K562 (cell line): ENCODE data around the gene LAPTM4A. TPM values are rescaled to one million over a fixed set of nuclear protein-coding genes. Genes with fewer than 3 reads are reported as not detected.
A peak's percentile ranks its signal among the peaks of the same experiment; 100 is the strongest.

Experiments
- ATAC-seq: fragments of 200-7000 bp; cut with Tn5 transposase; 3 replicates; pipeline ENCODE4 v1.9.1; 2020; ENCODE audit warnings: moderate library complexity
- BruUV-seq: library from RNA; stranded (reverse); fragments of 400-500 nt; replicated peaks from 2 replicates; lab custom pipeline; 2021; lab: Mats Ljungman, UMichigan
- CTCF ChIA-PET: fragments of 300-600 bp; formaldehyde crosslinking; extraction: SDS; loops from one replicate; lab custom pipeline; 2021; ENCODE audit warnings: low intra/inter-chr PET ratio; lab: Yijun Ruan, JAX
- POLR2A ChIA-PET: fragments of 300-600, 350-650 bp; sonication (Branson Sonifier 250); formaldehyde crosslinking; extraction: SDS; loops from one replicate; lab custom pipeline; 2021; ENCODE audit warnings: antibody characterized with exemption, inconsistent platforms; lab: Yijun Ruan, JAX
- DNase-seq, 4 experiments: peaks; one replicate each; pipeline versions ENCODE4 v3.0.0 to v3.0.0-alpha.2; 2011 to 2018; ENCODE audit warnings: low spot score in 3 of 4, mixed read lengths in 3 of 4; ENCODE audit errors: extremely low read depth in 1 of 4
- FAIRE-seq: peaks from 2 replicates; lab custom pipeline; 2011; peaks lifted over from hg19 to GRCh38; lab: Jason Lieb, UNC
- H2AFZ ChIP-seq: 2 replicates; pipeline ENCODE4 v1.6.0; 2011; ENCODE audit warnings: low read depth, low read length, control low read depth, inconsistent platforms
- H3K27ac ChIP-seq: fragments of 200-600 bp; 3 replicates; pipeline ENCODE4 v1.8.0; 2011; ENCODE audit warnings: low read depth, mild to moderate bottlenecking, control low read depth, inconsistent platforms, low read length, moderate library complexity, mixed read lengths; ENCODE audit errors: extremely low read depth
- H3K27me3 ChIP-seq, 2 experiments: fragments of 300-600 bp in 1 of 2; 2 replicates in 1 of 2; 3 replicates in 1 of 2; pipeline versions ENCODE4 v1.6.0 to v1.8.0; 2011; ENCODE audit warnings: inconsistent platforms in 2 of 2, low read length in 2 of 2, mild to moderate bottlenecking in 1 of 2, mixed read lengths in 1 of 2, moderate library complexity in 1 of 2; ENCODE audit not compliant: control insufficient read depth in 2 of 2, insufficient read depth in 2 of 2
- H3K36me3 ChIP-seq: fragments of 300-600 bp; 3 replicates; pipeline ENCODE4 v1.8.0; 2011; ENCODE audit warnings: mild to moderate bottlenecking, low read length, inconsistent platforms; ENCODE audit not compliant: control insufficient read depth, insufficient read depth
- H3K4me1 ChIP-seq, 2 experiments: fragments of 200-600 bp in 1 of 2; replicated peaks in 1 of 2; 2 replicates in 1 of 2; 3 replicates in 1 of 2; pipeline versions ENCODE4 v1.5.1 to v1.8.0; 2011; ENCODE audit warnings: inconsistent platforms in 2 of 2, low read length in 2 of 2, mild to moderate bottlenecking in 1 of 2, mixed read lengths in 1 of 2, moderate library complexity in 1 of 2; ENCODE audit not compliant: control insufficient read depth in 2 of 2, insufficient read depth in 2 of 2
- H3K4me2 ChIP-seq: 2 replicates; pipeline ENCODE4 v1.6.1; 2011; ENCODE audit warnings: low read length, control low read depth, inconsistent platforms, mixed read lengths; ENCODE audit not compliant: insufficient read depth
- H3K4me3 ChIP-seq: fragments of 200-600 bp; sonication (generic), shearing (Covaris generic); 2 replicates; pipeline ENCODE4 v1.5.1; 2016; ENCODE audit warnings: control low read depth, inconsistent platforms
- H3K79me2 ChIP-seq: fragments of 200-600 bp; 3 replicates; pipeline ENCODE4 v1.8.0; 2011; ENCODE audit warnings: low read length, inconsistent platforms; ENCODE audit not compliant: control insufficient read depth, insufficient read depth
- H3K9ac ChIP-seq, 2 experiments: 2 replicates each; pipeline versions ENCODE4 v1.6.0 to v1.6.1; 2011; ENCODE audit warnings: low read depth in 2 of 2, low read length in 2 of 2, control low read depth in 1 of 2, inconsistent platforms in 1 of 2, mild to moderate bottlenecking in 1 of 2, mixed read lengths in 1 of 2; ENCODE audit not compliant: insufficient read depth in 1 of 2
- H3K9me1 ChIP-seq: one replicate; pipeline ENCODE4 v1.6.0; 2011; ENCODE audit warnings: inconsistent platforms, mild to moderate bottlenecking, low read length, moderate library complexity; ENCODE audit not compliant: control insufficient read depth, insufficient read depth
- H3K9me3 ChIP-seq: replicated peaks from 2 replicates; pipeline ENCODE4 v1.5.1; 2011; ENCODE audit warnings: low read depth, low read length, inconsistent platforms; ENCODE audit not compliant: control insufficient read depth, insufficient read depth
- H4K20me1 ChIP-seq: replicated peaks from 2 replicates; pipeline ENCODE4 v1.6.1; 2011; ENCODE audit warnings: low read length, inconsistent platforms, mixed read lengths; ENCODE audit not compliant: control insufficient read depth, insufficient read depth
- MEIS2 ChIP-seq: fragments of 450-650 bp; IDR thresholded peaks from 2 replicates; pipeline ENCODE4 v1.6.1; 2014; ENCODE audit warnings: mild to moderate bottlenecking; ENCODE audit not compliant: partially characterized antibody
- SMAD3 ChIP-seq: fragments of 450-650 bp; formaldehyde crosslinking; conservative IDR thresholded peaks from 2 replicates; pipeline ENCODE4 v1.4.0; 2020; ENCODE audit warnings: mild to moderate bottlenecking
- SREBF2 ChIP-seq: sonication (generic); formaldehyde crosslinking; IDR thresholded peaks from 2 replicates; pipeline ENCODE4 v1.4.0; 2020; ENCODE audit warnings: mild to moderate bottlenecking, missing genetic modification reagents
- ZNF12 ChIP-seq: sonication (generic); formaldehyde crosslinking; IDR thresholded peaks from 2 replicates; pipeline ENCODE4 v1.4.0; 2020; ENCODE audit warnings: mild to moderate bottlenecking, missing genetic modification reagents
- ZNF3 ChIP-seq: fragments of 250-450 bp; sonication (Bioruptor Pico); IDR thresholded peaks from 2 replicates; pipeline ENCODE4 v1.5.0; 2021; ENCODE audit warnings: mild to moderate bottlenecking, moderate library complexity
- ZNF318 ChIP-seq, 2 experiments: fragments of 450-650 bp; IDR thresholded peaks; 2 replicates each; pipeline ENCODE4 v1.6.1; 2016; ENCODE audit warnings: mild to moderate bottlenecking in 2 of 2, borderline replicate concordance in 1 of 2, low read depth in 1 of 2, moderate library complexity in 1 of 2
- WGBS: fragments of 100-300 bp; shearing (Covaris generic); methylation state at CpG from one replicate; pipeline ENCODE4 v1.1.6; 2016; ENCODE audit warnings: low coverage, mixed read lengths; ENCODE audit not compliant: insufficient coverage; ENCODE audit errors: missing lambda C conversion rate; 5-methylcytosine and 5-hydroxymethylcytosine counted together
- in situ Hi-C: fragments of 300-500 bp; cut with MboI; formaldehyde crosslinking; loops from 4 replicates; pipeline ENCODE4 v1.15.0; 2018; ENCODE audit warnings: inconsistent platforms, mixed read lengths
- intact Hi-C: fragments of 100-400 bp; cut with micrococcal nuclease; formaldehyde crosslinking; loops from 2 replicates; pipeline ENCODE4 v1.14.2; 2022
- polyA plus RNA-seq, 8 experiments: library from polyadenylated mRNA; depleted of rRNA in 4 of 8; stranded (reverse) in 5 of 8; unstranded in 3 of 8; fragments of >200 nt; fragmentation: Nextera tagmentation in 2 of 8; fragmentation: Illumina TruSeq in 1 of 8; extraction: Ambion mirVana in 2 of 8; extraction: Trizol in 1 of 8; gene quantifications; 2 replicates each; pipeline versions ENCODE4 v1.2.1 to v1.2.3, GENCODE V29; 2011 to 2014; ENCODE audit warnings: inconsistent platforms in 1 of 8, missing spikeins in 1 of 8
- total RNA-seq, 7 experiments: library from RNA; depleted of rRNA in 6 of 7; stranded (reverse); fragments of >200 nt in 6 of 7; fragmentation: Illumina TruSeq in 2 of 7; extraction: Trizol in 2 of 7; gene quantifications; 2 replicates each; pipeline versions ENCODE4 v1.2.1 to v1.2.3, GENCODE V29; 2011 to 2021; ENCODE audit warnings: low replicate concordance in 1 of 7
- TF ChIP-seq, protein P1 (sequence below), 2 experiments: fragments of 150-350 bp in 1 of 2; IDR thresholded peaks; 2 replicates each; pipeline ENCODE4 v1.6.1; 2012 to 2016; ENCODE audit warnings: low read depth in 2 of 2, low read length in 2 of 2, mild to moderate bottlenecking in 1 of 2, moderate library complexity in 1 of 2

LAPTM4A gene
- total and polyA plus RNA-seq, 9 of the 15 experiments (the other 6 are each of a cell fraction or from before 2014, with no cell fraction given), result 13.4 to 157 (median 50.1) TPM

- WGBS, result 33% methylated on average over 4 of the region's 4 CpGs
- Histone ChIP-seq H3K36me3 (peaks cover 28% of the 10 kb centered on the region), H3K4me3 (no peak overlapping the region), H3K9me1 (no peaks in the 10 kb centered on the region), H3K9ac (no peak overlapping the region), H3K4me1 (peaks cover 0 to 8% of the 10 kb centered on the region in 2 experiments; a peak in 2 of 5 replicates), H3K9me3 (no peaks in the 10 kb centered on the region; the same call in 1 of the 2 replicates), H3K4me2 (no peak overlapping the region), H2AFZ (no peak overlapping the region), H3K27me3 (no peaks in the 10 kb centered on the region), H3K27ac (no peak overlapping the region; the same call in 2 of the 3 replicates), H3K79me2 (no peaks in the 10 kb centered on the region), H4K20me1 (no peaks in the 10 kb centered on the region)
- DNase-seq (no peak), ATAC-seq (no peak), FAIRE-seq (no peak)
- ChIA-PET POLR2A (interaction anchor here (1.0 to 1.5 kb wide), 3 partner anchors 12 to 25 kb away, joined by 3 to 6 read pairs (median 5); partner anchors contain the start of gene LAPTM4A), CTCF (no interaction called here)
- no TSS peak for BruUV-seq
- intact Hi-C loops, result no loop called here
- in situ Hi-C loops, result no loop called here
- TF ChIP-seq SMAD3 (CRISPR knock-in tag), result no peak
- no peak for TF ChIP-seq SREBF2 (CRISPR knock-in tag)
- no peak for TF ChIP-seq ZNF3 (CRISPR knock-in tag)
- TF ChIP-seq, protein P1, sequence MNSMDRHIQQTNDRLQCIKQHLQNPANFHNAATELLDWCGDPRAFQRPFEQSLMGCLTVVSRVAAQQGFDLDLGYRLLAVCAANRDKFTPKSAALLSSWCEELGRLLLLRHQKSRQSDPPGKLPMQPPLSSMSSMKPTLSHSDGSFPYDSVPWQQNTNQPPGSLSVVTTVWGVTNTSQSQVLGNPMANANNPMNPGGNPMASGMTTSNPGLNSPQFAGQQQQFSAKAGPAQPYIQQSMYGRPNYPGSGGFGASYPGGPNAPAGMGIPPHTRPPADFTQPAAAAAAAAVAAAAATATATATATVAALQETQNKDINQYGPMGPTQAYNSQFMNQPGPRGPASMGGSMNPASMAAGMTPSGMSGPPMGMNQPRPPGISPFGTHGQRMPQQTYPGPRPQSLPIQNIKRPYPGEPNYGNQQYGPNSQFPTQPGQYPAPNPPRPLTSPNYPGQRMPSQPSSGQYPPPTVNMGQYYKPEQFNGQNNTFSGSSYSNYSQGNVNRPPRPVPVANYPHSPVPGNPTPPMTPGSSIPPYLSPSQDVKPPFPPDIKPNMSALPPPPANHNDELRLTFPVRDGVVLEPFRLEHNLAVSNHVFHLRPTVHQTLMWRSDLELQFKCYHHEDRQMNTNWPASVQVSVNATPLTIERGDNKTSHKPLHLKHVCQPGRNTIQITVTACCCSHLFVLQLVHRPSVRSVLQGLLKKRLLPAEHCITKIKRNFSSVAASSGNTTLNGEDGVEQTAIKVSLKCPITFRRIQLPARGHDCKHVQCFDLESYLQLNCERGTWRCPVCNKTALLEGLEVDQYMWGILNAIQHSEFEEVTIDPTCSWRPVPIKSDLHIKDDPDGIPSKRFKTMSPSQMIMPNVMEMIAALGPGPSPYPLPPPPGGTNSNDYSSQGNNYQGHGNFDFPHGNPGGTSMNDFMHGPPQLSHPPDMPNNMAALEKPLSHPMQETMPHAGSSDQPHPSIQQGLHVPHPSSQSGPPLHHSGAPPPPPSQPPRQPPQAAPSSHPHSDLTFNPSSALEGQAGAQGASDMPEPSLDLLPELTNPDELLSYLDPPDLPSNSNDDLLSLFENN (IDR thresholded peaks at IDR 0.05; ENCODE audit: low read depth in 2 of 2, low read length in 2 of 2), result no peak
- TF ChIP-seq ZNF12 (CRISPR knock-in tag), result no peak
- TF ChIP-seq MEIS2, result peak; percentile 70
- no peak for TF ChIP-seq ZNF318 (IDR thresholded peaks at IDR 0.05; ENCODE audit: borderline replicate concordance in 1 of 2, low read depth in 1 of 2)
These were observed 24.2 kb downstream of the LAPTM4A start for GRCh38 chr2:20027260-20027677.
